Activated naive CD8-positive, alpha-beta T cell treated with anti-CD3 and anti-CD28 coated beads, Interleukin-2, amount 50 U/mL, for 24 hours (primary cell): ENCODE results near the gene DUSP23.

Experiments used
- ATAC-seq: fragments of 150-1000 bp; cut with Tn5 transposase; one replicate; pipeline ENCODE4 v1.10.0; 2021
- DNase-seq: peaks from one replicate; pipeline ENCODE4 v3.0.0; 2021
- H3K27ac Mint-ChIP-seq: one replicate; pipeline ENCODE4 v1.8.0; 2021; ENCODE audit warnings: mild to moderate bottlenecking, mixed read lengths
- H3K27me3 Mint-ChIP-seq: one replicate; pipeline ENCODE4 v1.8.0; 2021; ENCODE audit warnings: mixed read lengths
- H3K36me3 Mint-ChIP-seq: one replicate; pipeline ENCODE4 v1.8.0; 2021; ENCODE audit warnings: low read depth, mixed read lengths
- H3K4me1 Mint-ChIP-seq: one replicate; pipeline ENCODE4 v1.8.0; 2021; ENCODE audit warnings: mixed read lengths
- H3K4me3 Mint-ChIP-seq: one replicate; pipeline ENCODE4 v1.8.0; 2021; ENCODE audit warnings: mild to moderate bottlenecking, moderate library complexity, mixed read lengths
- H3K9me3 Mint-ChIP-seq: one replicate; pipeline ENCODE4 v1.8.0; 2021; ENCODE audit warnings: mixed read lengths

Gene DUSP23

GRCh38 chr1:159800177-159800930, 19.6 kb downstream of the DUSP23 start:
- H3K4me1 Mint-ChIP-seq: peaks cover 20% of the 10 kb centered on the region
- ATAC-seq (peak; percentile 47), DNase-seq (peak; percentile 22)
- no peak overlapping the region for H3K27ac Mint-ChIP-seq
- H3K36me3 Mint-ChIP-seq: no peaks in the 10 kb centered on the region
- no peak overlapping the region for H3K4me3 Mint-ChIP-seq
- H3K27me3 Mint-ChIP-seq: no peaks in the 10 kb centered on the region
- no peaks in the 10 kb centered on the region for H3K9me3 Mint-ChIP-seq

GRCh38 chr1:159802111-159802510, 21.3 kb downstream of the DUSP23 start, which contains the start of gene FCRL6:
Gene FCRL6, plus strand, starts transcription at chr1:159802360. Its CDS starts 65 bp downstream, at chr1:159802425.
- Mint-ChIP-seq H3K9me3 (no peaks in the 10 kb centered on the region), H3K4me1 (peaks cover 20% of the 10 kb centered on the region), H3K27me3 (no peaks in the 10 kb centered on the region), H3K36me3 (no peaks in the 10 kb centered on the region), H3K27ac (no peak within 1 kb of the TSS), H3K4me3 (peak within 1 kb of the TSS; percentile 7)
- ATAC-seq (no peak), DNase-seq (no peak)

- DNase-seq: no peak
- no peak overlapping the region for H3K27ac Mint-ChIP-seq
- H3K27me3 Mint-ChIP-seq: no peaks in the 10 kb centered on the region
- H3K9me3 Mint-ChIP-seq: no peaks in the 10 kb centered on the region
- H3K36me3 Mint-ChIP-seq: no peaks in the 10 kb centered on the region
- no peak overlapping the region for H3K4me3 Mint-ChIP-seq
- peaks cover 19% of the 10 kb centered on the region for H3K4me1 Mint-ChIP-seq
- ATAC-seq: no peak
Observed at GRCh38 chr1:159803956-159804689, 23.4 kb downstream of the DUSP23 start.

DNA sequence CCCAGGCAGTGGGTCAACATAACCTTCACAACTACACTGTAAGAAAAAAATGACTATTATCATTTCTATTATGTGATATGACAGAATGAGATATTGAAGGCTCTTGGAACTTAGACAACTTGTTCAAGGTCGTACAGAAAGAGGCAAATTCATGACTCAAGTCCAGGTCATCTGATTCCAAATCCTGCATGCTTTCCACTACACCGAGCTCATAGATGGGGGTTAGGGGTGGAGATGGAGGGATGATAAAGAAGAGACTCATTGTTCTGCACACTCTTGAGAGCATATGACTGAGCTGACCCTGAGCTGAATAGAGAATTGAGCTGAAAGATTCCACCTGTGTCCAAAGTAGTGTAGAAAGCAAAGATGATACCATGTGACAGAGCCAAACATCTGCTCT, 24.2 kb downstream of the DUSP23 start:
- H3K4me3 Mint-ChIP-seq: no peak overlapping the region
- no peaks in the 10 kb centered on the region for H3K36me3 Mint-ChIP-seq
- ATAC-seq (no peak), DNase-seq (no peak)
- peaks cover 11% of the 10 kb centered on the region for H3K4me1 Mint-ChIP-seq
- H3K27ac Mint-ChIP-seq: no peak overlapping the region
- H3K9me3 Mint-ChIP-seq: no peaks in the 10 kb centered on the region
- H3K27me3 Mint-ChIP-seq: no peaks in the 10 kb centered on the region

- Mint-ChIP-seq H3K27ac (no peak overlapping the region), H3K9me3 (no peaks in the 10 kb centered on the region), H3K36me3 (peaks cover 2% of the 10 kb centered on the region), H3K4me3 (no peak overlapping the region), H3K4me1 (peaks cover 19% of the 10 kb centered on the region), H3K27me3 (no peaks in the 10 kb centered on the region)
- no peak for ATAC-seq
- no peak for DNase-seq
Observed at GRCh38 chr1:159815926-159816325, 35.2 kb downstream of the DUSP23 start.

DNA sequence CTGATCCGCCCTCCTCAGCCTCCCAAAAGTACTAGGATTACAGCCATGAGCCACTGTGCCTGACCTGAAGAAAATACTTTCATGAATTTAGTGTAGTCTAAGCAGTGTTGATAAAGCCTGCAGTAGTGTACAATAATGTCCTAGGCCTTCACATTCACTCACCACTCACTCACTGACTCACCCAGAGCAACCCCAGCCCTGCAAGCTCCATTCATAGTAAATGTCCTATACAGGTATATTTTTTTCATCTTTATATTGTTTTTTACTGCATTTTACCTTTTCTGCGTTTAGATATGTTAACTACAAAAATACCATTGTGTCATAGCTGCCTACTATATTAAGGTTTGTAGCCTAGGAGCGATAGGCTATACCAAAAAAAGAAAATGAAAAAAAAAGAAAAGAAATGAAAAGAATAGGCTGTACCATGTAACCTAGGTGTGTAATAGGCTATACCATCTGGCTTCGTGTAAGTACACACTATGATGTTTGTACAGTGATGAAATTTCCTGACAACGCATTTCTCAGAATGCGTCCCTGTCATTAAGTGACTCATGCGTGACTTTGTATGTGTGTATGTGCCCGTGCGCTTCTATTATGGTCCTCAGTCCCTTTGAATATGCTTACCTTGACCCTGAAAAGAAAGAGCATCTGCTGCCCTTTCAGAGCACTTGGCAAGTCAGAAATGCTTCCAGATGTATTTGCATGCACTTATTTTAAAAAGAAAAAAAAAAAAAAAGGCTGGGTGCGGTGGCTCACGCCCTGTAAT, 36.7 kb downstream of the DUSP23 start:
- Mint-ChIP-seq H3K27me3 (no peaks in the 10 kb centered on the region), H3K4me1 (peaks cover 19% of the 10 kb centered on the region), H3K9me3 (no peaks in the 10 kb centered on the region), H3K36me3 (peaks cover 2% of the 10 kb centered on the region), H3K27ac (no peak overlapping the region), H3K4me3 (no peak overlapping the region)
- DNase-seq: no peak
- peak; percentile 22 for ATAC-seq

- H3K4me3 Mint-ChIP-seq: no peak overlapping the region
Observed at GRCh38 chr1:159821171-159821867, 40.6 kb downstream of the DUSP23 start.

GRCh38 chr1:159823406-159823805, 42.6 kb downstream of the DUSP23 start:
- no peak overlapping the region for H3K27ac Mint-ChIP-seq
- H3K27me3 Mint-ChIP-seq: no peaks in the 10 kb centered on the region
- H3K36me3 Mint-ChIP-seq: peaks cover 2% of the 10 kb centered on the region
- H3K9me3 Mint-ChIP-seq: peaks cover 7% of the 10 kb centered on the region
- no peak overlapping the region for H3K4me3 Mint-ChIP-seq
- ATAC-seq (no peak), DNase-seq (no peak)
- peaks cover 59% of the 10 kb centered on the region for H3K4me1 Mint-ChIP-seq

More at GRCh38 chr1:159821171-159821867, 40.6 kb downstream of the DUSP23 start:
- ATAC-seq: no peak
- H3K9me3 Mint-ChIP-seq: peaks cover 3% of the 10 kb centered on the region
- H3K4me1 Mint-ChIP-seq: peaks cover 43% of the 10 kb centered on the region
- DNase-seq: no peak
- H3K27ac Mint-ChIP-seq: no peak overlapping the region
- no peaks in the 10 kb centered on the region for H3K36me3 Mint-ChIP-seq
- no peaks in the 10 kb centered on the region for H3K27me3 Mint-ChIP-seq

GRCh38 chr1:159825564-159825963, 44.8 kb downstream of the DUSP23 start:
- Mint-ChIP-seq H3K27me3 (no peaks in the 10 kb centered on the region), H3K36me3 (peaks cover 2% of the 10 kb centered on the region), H3K9me3 (peaks cover 7% of the 10 kb centered on the region), H3K4me1 (peaks cover 53% of the 10 kb centered on the region), H3K4me3 (no peak overlapping the region), H3K27ac (no peak overlapping the region)
- ATAC-seq (no peak), DNase-seq (no peak)

DNA sequence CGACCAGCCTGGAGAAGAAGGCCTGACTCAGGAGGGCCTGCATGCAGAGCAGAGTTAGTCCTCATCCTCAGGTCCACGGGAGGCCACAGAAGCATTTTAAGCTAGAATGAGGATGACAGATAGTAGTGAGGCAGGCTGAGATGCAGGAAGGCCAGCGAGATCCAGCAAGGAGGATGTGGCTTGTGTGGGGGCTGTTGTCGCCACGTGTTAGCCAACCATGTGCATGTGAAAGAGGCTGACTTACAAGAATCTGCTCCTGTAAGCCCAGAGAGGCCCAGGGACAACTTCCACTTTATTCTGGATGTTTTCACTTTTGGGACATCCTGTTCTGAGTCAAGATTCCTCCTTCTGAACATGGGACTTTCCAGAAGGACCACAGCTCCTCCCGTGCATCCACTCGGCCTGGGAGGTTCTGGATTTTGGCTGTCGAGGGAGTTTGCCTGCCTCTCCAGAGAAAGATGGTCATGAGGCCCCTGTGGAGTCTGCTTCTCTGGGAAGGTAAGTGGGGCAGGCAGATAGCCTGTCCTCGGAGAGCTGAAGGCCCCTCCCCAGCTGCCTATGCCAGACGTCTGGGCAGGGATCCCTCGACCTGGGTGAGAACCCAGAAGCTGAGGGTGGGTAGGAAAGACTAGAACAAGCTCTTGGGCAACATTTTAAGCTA, 45.8 kb downstream of the DUSP23 start, which contains the start of gene SLAMF8:
Gene SLAMF8, plus strand, starts transcription at position 433 of the 661 bp plus-strand sequence. Its CDS starts 26 bp downstream, at position 459.
- Mint-ChIP-seq H3K27ac (peak within 1 kb of the TSS; percentile 79), H3K4me1 (peaks cover 53% of the 10 kb centered on the region), H3K4me3 (peak within 1 kb of the TSS; percentile 16), H3K36me3 (peaks cover 2% of the 10 kb centered on the region), H3K27me3 (no peaks in the 10 kb centered on the region), H3K9me3 (peaks cover 7% of the 10 kb centered on the region)
- DNase-seq (peak; percentile 59), ATAC-seq (peak; percentile 71)

DNA sequence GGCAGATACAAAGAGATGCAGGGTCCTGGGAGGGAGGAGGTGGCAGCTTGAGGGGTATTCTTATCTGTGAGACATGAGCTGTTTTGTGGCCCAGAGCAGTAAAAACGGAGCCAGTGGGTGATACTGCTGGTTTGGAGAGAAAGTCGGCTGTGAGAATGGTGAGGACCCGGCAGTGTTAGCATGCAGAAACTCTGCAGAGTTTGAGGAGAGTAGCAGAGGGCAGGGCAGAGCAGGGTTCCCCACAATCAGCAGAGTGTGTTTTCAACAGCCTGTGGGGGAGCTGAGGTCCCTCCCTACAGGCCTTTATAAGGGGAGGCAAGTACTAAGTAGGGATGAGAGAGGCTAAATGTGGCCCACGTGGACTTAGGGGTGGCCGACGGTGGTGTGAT, 46.3 kb downstream of the DUSP23 start:
- peaks cover 53% of the 10 kb centered on the region for H3K4me1 Mint-ChIP-seq
- peaks cover 2% of the 10 kb centered on the region for H3K36me3 Mint-ChIP-seq
- DNase-seq (no peak), ATAC-seq (no peak)
- H3K27me3 Mint-ChIP-seq: no peaks in the 10 kb centered on the region
- H3K27ac Mint-ChIP-seq: peak overlapping the region; percentile 79
- H3K4me3 Mint-ChIP-seq: peak overlapping the region; percentile 16
- H3K9me3 Mint-ChIP-seq: peaks cover 7% of the 10 kb centered on the region

GRCh38 chr1:159827549-159827948, 46.8 kb downstream of the DUSP23 start:
- DNase-seq (no peak), ATAC-seq (no peak)
- H3K4me1 Mint-ChIP-seq: peaks cover 53% of the 10 kb centered on the region
- peaks cover 7% of the 10 kb centered on the region for H3K9me3 Mint-ChIP-seq
- H3K36me3 Mint-ChIP-seq: peaks cover 2% of the 10 kb centered on the region
- H3K27me3 Mint-ChIP-seq: no peaks in the 10 kb centered on the region
- peak overlapping the region; percentile 79 for H3K27ac Mint-ChIP-seq
- no peak overlapping the region for H3K4me3 Mint-ChIP-seq

- Mint-ChIP-seq H3K4me1 (peaks cover 53% of the 10 kb centered on the region), H3K9me3 (peaks cover 7% of the 10 kb centered on the region), H3K4me3 (no peak overlapping the region), H3K27me3 (no peaks in the 10 kb centered on the region), H3K36me3 (peaks cover 2% of the 10 kb centered on the region), H3K27ac (no peak overlapping the region)
- no peak for ATAC-seq
- DNase-seq: no peak
Observed at GRCh38 chr1:159828176-159828575, 47.4 kb downstream of the DUSP23 start.
